GM12878 (cell line): ENCODE data around the gene AADAT. TPM values are rescaled to one million over a fixed set of nuclear protein-coding genes. Genes with fewer than 3 reads are reported as not detected.
A peak's percentile ranks its signal among the peaks of the same experiment; 100 is the strongest.

Experiments
- ATAC-seq: fragments of 200-7000 bp; cut with Tn5 transposase; 3 replicates; pipeline ENCODE4 v1.9.1; 2020; ENCODE audit warnings: mild to moderate bottlenecking, moderate library complexity
- BruUV-seq: library from RNA; stranded (reverse); fragments of 400-500 nt; replicated peaks from 2 replicates; lab custom pipeline; 2021; lab: Mats Ljungman, UMichigan
- CTCF ChIA-PET: fragments of 300-600 bp; sonication (Branson Sonifier 250); formaldehyde crosslinking; extraction: SDS; loops from one replicate; lab custom pipeline; 2021; ENCODE audit warnings: inconsistent platforms; lab: Yijun Ruan, JAX
- POLR2A ChIA-PET: fragments of 350-600 bp; formaldehyde crosslinking; extraction: SDS; loops from one replicate; lab custom pipeline; 2021; ENCODE audit warnings: inconsistent platforms; lab: Charles Lee
- RAD21 ChIA-PET: fragments of 300-600 bp; sonication (Branson Sonifier 250); formaldehyde crosslinking; loops from one replicate; lab custom pipeline; 2023; ENCODE audit warnings: antibody characterized with exemption; ENCODE audit not compliant: unreplicated experiment; lab: Charles Lee
- SMC1A ChIA-PET: fragments of 300-600 bp; sonication (Branson Sonifier 250); formaldehyde crosslinking; loops from one replicate; lab custom pipeline; 2023; ENCODE audit not compliant: unreplicated experiment, uncharacterized antibody; lab: Charles Lee
- DNase-seq: peaks from one replicate; pipeline ENCODE4 v3.0.0-alpha.2; 2011; ENCODE audit warnings: low read depth, low spot score
- FAIRE-seq: peaks from 3 replicates; lab custom pipeline; 2011; peaks lifted over from hg19 to GRCh38; lab: Jason Lieb, UNC
- H2AFZ ChIP-seq: 2 replicates; pipeline ENCODE4 v1.6.0; 2011; ENCODE audit warnings: low read depth, low read length, control low read depth; ENCODE audit not compliant: control insufficient read depth
- H3K27ac ChIP-seq: 2 replicates; pipeline ENCODE4 v1.5.1; 2011; ENCODE audit warnings: control low read depth; ENCODE audit not compliant: control insufficient read depth, insufficient read depth
- H3K27me3 ChIP-seq, 2 experiments: replicated peaks in 1 of 2; 2 replicates each; pipeline versions ENCODE4 v1.6.0 to v1.6.1; 2011; ENCODE audit warnings: low read length in 1 of 2; ENCODE audit not compliant: control insufficient read depth in 2 of 2, insufficient read depth in 2 of 2
- H3K36me3 ChIP-seq, 2 experiments: 2 replicates each; pipeline ENCODE4 v1.5.1; 2011; ENCODE audit warnings: low read length in 1 of 2; ENCODE audit not compliant: control insufficient read depth in 2 of 2, insufficient read depth in 2 of 2
- H3K4me1 ChIP-seq: 2 replicates; pipeline ENCODE4 v1.6.1; 2011; ENCODE audit warnings: mild to moderate bottlenecking, low read length, moderate library complexity, mixed read lengths; ENCODE audit not compliant: control insufficient read depth, insufficient read depth
- H3K4me2 ChIP-seq: 2 replicates; pipeline ENCODE4 v1.6.0; 2011; ENCODE audit warnings: control low read depth; ENCODE audit not compliant: control insufficient read depth, insufficient read depth
- H3K4me3 ChIP-seq: fragments of 200-600 bp; sonication (generic); 2 replicates; pipeline ENCODE4 v1.5.1; 2016
- H3K79me2 ChIP-seq: 2 replicates; pipeline ENCODE4 v1.6.0; 2011; ENCODE audit warnings: low read length; ENCODE audit not compliant: control insufficient read depth, insufficient read depth
- H3K9ac ChIP-seq: 2 replicates; pipeline ENCODE4 v1.8.0; 2011; ENCODE audit warnings: low read length, control low read depth, mixed read lengths; ENCODE audit not compliant: control insufficient read depth, insufficient read depth
- H3K9me3 ChIP-seq: replicated peaks from 3 replicates; pipeline ENCODE4 v1.5.1; 2011; ENCODE audit warnings: mild to moderate bottlenecking, low read length; ENCODE audit not compliant: control insufficient read depth, insufficient read depth
- H4K20me1 ChIP-seq: 2 replicates; pipeline ENCODE4 v1.6.0; 2011; ENCODE audit not compliant: control insufficient read depth, insufficient read depth
- DPF2 ChIP-seq: fragments of 450-650 bp; IDR thresholded peaks from 2 replicates; pipeline ENCODE4 v1.6.1; 2017; ENCODE audit warnings: mild to moderate bottlenecking
- E2F8 ChIP-seq: fragments of 450-650 bp; IDR thresholded peaks from 2 replicates; pipeline ENCODE4 v1.6.1; 2018; ENCODE audit warnings: mild to moderate bottlenecking, low read depth, moderate library complexity; ENCODE audit not compliant: partially characterized antibody
- FOXK2 ChIP-seq: fragments of 450-650 bp; IDR thresholded peaks from 2 replicates; pipeline ENCODE4 v1.6.1; 2017; ENCODE audit warnings: mild to moderate bottlenecking, moderate library complexity
- FOXM1 ChIP-seq: IDR thresholded peaks from 2 replicates; pipeline ENCODE4 v1.6.1; 2012; ENCODE audit warnings: low read depth, mild to moderate bottlenecking, inconsistent platforms, low read length, moderate library complexity
- NRF1 ChIP-seq: conservative IDR thresholded peaks from 2 replicates; pipeline ENCODE4 v1.6.1; 2011; ENCODE audit warnings: mild to moderate bottlenecking, low read depth, low read length, improper control_type of control experiment
- RUNX3 ChIP-seq: IDR thresholded peaks from 2 replicates; pipeline ENCODE4 v1.6.1; 2012; ENCODE audit warnings: low read length, inconsistent platforms
- SIN3A ChIP-seq: IDR thresholded peaks from 2 replicates; pipeline ENCODE4 v1.6.1; 2012; ENCODE audit warnings: low read depth, low read length, improper control_type of control experiment
- SREBF1 ChIP-seq: IDR thresholded peaks from 2 replicates; pipeline ENCODE4 v1.6.1; 2012; ENCODE audit warnings: mild to moderate bottlenecking, low read length
- TCF3 ChIP-seq: IDR thresholded peaks from 2 replicates; pipeline ENCODE4 v1.6.1; 2012; ENCODE audit warnings: low read depth, mild to moderate bottlenecking, low read length, borderline replicate concordance; ENCODE audit not compliant: insufficient read depth
- WRNIP1 ChIP-seq: IDR thresholded peaks from 2 replicates; pipeline ENCODE4 v1.6.1; 2011; ENCODE audit warnings: low read depth, low read length, improper control_type of control experiment, borderline replicate concordance
- ZBTB4 ChIP-seq: fragments of 450-650 bp; formaldehyde crosslinking; IDR thresholded peaks from 2 replicates; pipeline ENCODE4 v1.4.0; 2022; ENCODE audit warnings: mild to moderate bottlenecking, moderate library complexity
- WGBS: methylation state at CpG from one replicate; pipeline ENCODE4 v1.1.6; 2016; ENCODE audit warnings: low lambda C conversion rate; ENCODE audit not compliant: insufficient replicate concordance, insufficient coverage; ENCODE audit errors: missing lambda C conversion rate; 5-methylcytosine and 5-hydroxymethylcytosine counted together
- in situ Hi-C: fragments of 300-500 bp; cut with MboI; formaldehyde crosslinking; loops from 9 replicates; pipeline ENCODE4 v1.14.3; 2018; ENCODE audit warnings: mixed read lengths
- intact Hi-C: fragments of 100-400 bp; cut with micrococcal nuclease; formaldehyde crosslinking; loops from one replicate; pipeline ENCODE4 v1.14.2; 2022; ENCODE audit not compliant: unreplicated experiment
- polyA plus RNA-seq, 11 experiments: library from polyadenylated mRNA; depleted of rRNA in 4 of 11; unstranded in 6 of 11; stranded (reverse) in 5 of 11; fragments of >200 nt; fragmentation: Nextera tagmentation in 4 of 11; fragmentation: Illumina TruSeq in 1 of 11; extraction: Ambion mirVana in 4 of 11; extraction: Trizol in 1 of 11; gene quantifications; 1 replicate in 1 of 11; 2 replicates in 10 of 11; pipeline versions ENCODE4 v1.2.1 to v1.2.3, GENCODE V29; 2011 to 2016; ENCODE audit warnings: inconsistent platforms in 2 of 11, missing spikeins in 2 of 11, low read depth in 1 of 11
- total RNA-seq, 4 experiments: library from RNA; depleted of rRNA in 3 of 4; stranded (reverse); fragments of >200 nt in 3 of 4; fragmentation: Illumina TruSeq in 1 of 4; extraction: Trizol in 1 of 4; gene quantifications; 2 replicates each; pipeline versions ENCODE4 v1.2.1 to v1.2.3, GENCODE V29; 2013 to 2021

Gene AADAT
- total and polyA plus RNA-seq, 10 of the 15 experiments (the other 5 are each of a cell fraction or from before 2014, with no cell fraction given) = not detected

GRCh38 chr4:170087163-170087700, 2.5 kb downstream of the AADAT start (continued):
- TF ChIP-seq FOXM1 (no peak), SIN3A (no peak), NRF1 (no peak), DPF2 (no peak), WRNIP1 (no peak), TCF3 (no peak), ZBTB4 (CRISPR knock-in tag) (no peak), SREBF1 (no peak), FOXK2 (no peak)

- 0% methylated on average over 2 of the region's 2 CpGs for WGBS
- no peaks in the 10 kb centered on the region for H3K27me3 ChIP-seq
- H2AFZ ChIP-seq = no peak overlapping the region
- no TSS peak for BruUV-seq
- H3K79me2 ChIP-seq = no peaks in the 10 kb centered on the region
- CTCF ChIA-PET = no interaction called here
- in situ Hi-C loops (no loop called here), intact Hi-C loops (no loop called here)
- SMC1A ChIA-PET = no interaction called here
- FAIRE-seq = no peak
- no peak overlapping the region for H3K4me2 ChIP-seq
- no peaks in the 10 kb centered on the region for H3K4me1 ChIP-seq
- H3K4me3 ChIP-seq = no peak overlapping the region
- no peak for DNase-seq
- peak; percentile 35; the same call in 2 of the 3 replicates for ATAC-seq
- H4K20me1 ChIP-seq = no peaks in the 10 kb centered on the region
- H3K36me3 ChIP-seq = no peaks in the 10 kb centered on the region
- POLR2A ChIA-PET = no interaction called here
- TF ChIP-seq E2F8 = no peak
- TF ChIP-seq RUNX3 = peak; percentile 40; the same call in 1 of the 2 replicates
- H3K9ac ChIP-seq = no peak overlapping the region
- H3K27ac ChIP-seq = no peak overlapping the region
- RAD21 ChIA-PET = no interaction called here
- H3K9me3 ChIP-seq = no peaks in the 10 kb centered on the region
These were observed 6.2 kb downstream of the AADAT start for GRCh38 chr4:170083541-170083940.
